Dendritic cell treated with granulocyte-macrophage colony-stimulating factor and Interleukin-4, amounts not matched to agents 40 ng/mL and 50 ng/mL, for 4 days (primary cell): ENCODE measurements around the gene KREMEN2.

Experiments
- H3K27ac Mint-ChIP-seq: one replicate; pipeline ENCODE4 v1.8.0; 2022; ENCODE audit warnings: mild to moderate bottlenecking, mixed read lengths
- H3K27me3 Mint-ChIP-seq: one replicate; pipeline ENCODE4 v1.8.0; 2022; ENCODE audit warnings: mild to moderate bottlenecking, mixed read lengths
- H3K36me3 Mint-ChIP-seq: one replicate; pipeline ENCODE4 v1.8.0; 2022; ENCODE audit warnings: low read depth, mixed read lengths
- H3K4me1 Mint-ChIP-seq: one replicate; pipeline ENCODE4 v1.8.0; 2022; ENCODE audit warnings: low read depth, mixed read lengths
- H3K4me3 Mint-ChIP-seq: one replicate; pipeline ENCODE4 v1.8.0; 2022; ENCODE audit warnings: mild to moderate bottlenecking, moderate library complexity, mixed read lengths
- H3K9me3 Mint-ChIP-seq: one replicate; pipeline ENCODE4 v1.8.0; 2022; ENCODE audit warnings: mixed read lengths
- intact Hi-C: fragments of 100-400 bp; cut with micrococcal nuclease; formaldehyde crosslinking; loops from one replicate; pipeline ENCODE4 v1.15.0; 2022

Gene KREMEN2

GRCh38 chr16:2985893-2986355 is 21.8 kb downstream of the KREMEN2 start:
- Mint-ChIP-seq H3K36me3 (no peaks in the 10 kb centered on the region), H3K27me3 (peaks cover 45% of the 10 kb centered on the region), H3K4me3 (no peak overlapping the region), H3K9me3 (no peaks in the 10 kb centered on the region), H3K4me1 (peaks cover 13% of the 10 kb centered on the region), H3K27ac (no peak overlapping the region)
- intact Hi-C loops, result no loop called here

GRCh38 chr16:2986623-2987188 is 22.6 kb downstream of the KREMEN2 start:
- Mint-ChIP-seq H3K27ac (no peak overlapping the region), H3K4me1 (peaks cover 11% of the 10 kb centered on the region), H3K36me3 (no peaks in the 10 kb centered on the region), H3K9me3 (no peaks in the 10 kb centered on the region), H3K4me3 (no peak overlapping the region), H3K27me3 (peaks cover 47% of the 10 kb centered on the region)
- intact Hi-C loops, result no loop called here

GRCh38 chr16:2987286-2987685 is 23.2 kb downstream of the KREMEN2 start:
- no peaks in the 10 kb centered on the region for H3K36me3 Mint-ChIP-seq
- intact Hi-C loops, result no loop called here
- H3K9me3 Mint-ChIP-seq, result no peaks in the 10 kb centered on the region
- H3K4me3 Mint-ChIP-seq, result no peak overlapping the region
- peaks cover 44% of the 10 kb centered on the region for H3K27me3 Mint-ChIP-seq
- no peak overlapping the region for H3K27ac Mint-ChIP-seq
- H3K4me1 Mint-ChIP-seq, result peaks cover 8% of the 10 kb centered on the region

GRCh38 chr16:2987833-2988232 is 23.8 kb downstream of the KREMEN2 start:
- Mint-ChIP-seq H3K4me3 (no peak overlapping the region), H3K36me3 (no peaks in the 10 kb centered on the region), H3K27ac (no peak overlapping the region), H3K4me1 (peaks cover 8% of the 10 kb centered on the region), H3K27me3 (peaks cover 43% of the 10 kb centered on the region), H3K9me3 (no peaks in the 10 kb centered on the region)
- intact Hi-C loops, result no loop called here

GRCh38 chr16:2988590-2989099 is 24.6 kb downstream of the KREMEN2 start:
- intact Hi-C loops, result no loop called here
- peaks cover 6% of the 10 kb centered on the region for H3K4me1 Mint-ChIP-seq
- peaks cover 44% of the 10 kb centered on the region for H3K27me3 Mint-ChIP-seq
- H3K36me3 Mint-ChIP-seq, result no peaks in the 10 kb centered on the region
- H3K4me3 Mint-ChIP-seq, result no peak overlapping the region
- no peak overlapping the region for H3K27ac Mint-ChIP-seq
- H3K9me3 Mint-ChIP-seq, result no peaks in the 10 kb centered on the region

GRCh38 chr16:2990891-2991290 is 26.8 kb downstream of the KREMEN2 start:
- Mint-ChIP-seq H3K4me3 (no peak overlapping the region), H3K27me3 (peaks cover 44% of the 10 kb centered on the region), H3K27ac (no peak overlapping the region), H3K9me3 (no peaks in the 10 kb centered on the region), H3K4me1 (no peaks in the 10 kb centered on the region), H3K36me3 (no peaks in the 10 kb centered on the region)
- intact Hi-C loops, result no loop called here

- intact Hi-C loops, result no loop called here
- no peak overlapping the region for H3K27ac Mint-ChIP-seq
- H3K36me3 Mint-ChIP-seq, result no peaks in the 10 kb centered on the region
- H3K9me3 Mint-ChIP-seq, result no peaks in the 10 kb centered on the region
- H3K4me1 Mint-ChIP-seq, result no peaks in the 10 kb centered on the region
- no peak overlapping the region for H3K4me3 Mint-ChIP-seq
- peaks cover 39% of the 10 kb centered on the region for H3K27me3 Mint-ChIP-seq
Measured at GRCh38 chr16:2991566-2992261, 27.6 kb downstream of the KREMEN2 start.

- no peak overlapping the region for H3K4me3 Mint-ChIP-seq
- no peak overlapping the region for H3K27ac Mint-ChIP-seq
- H3K4me1 Mint-ChIP-seq, result no peaks in the 10 kb centered on the region
- peaks cover 34% of the 10 kb centered on the region for H3K27me3 Mint-ChIP-seq
- no peaks in the 10 kb centered on the region for H3K36me3 Mint-ChIP-seq
- intact Hi-C loops, result no loop called here
- H3K9me3 Mint-ChIP-seq, result no peaks in the 10 kb centered on the region
Measured at GRCh38 chr16:2992383-2993081, 28.5 kb downstream of the KREMEN2 start.

- intact Hi-C loops, result no loop called here
- H3K27ac Mint-ChIP-seq, result no peak overlapping the region
- no peaks in the 10 kb centered on the region for H3K9me3 Mint-ChIP-seq
- no peaks in the 10 kb centered on the region for H3K36me3 Mint-ChIP-seq
- no peaks in the 10 kb centered on the region for H3K4me1 Mint-ChIP-seq
- no peak overlapping the region for H3K4me3 Mint-ChIP-seq
- H3K27me3 Mint-ChIP-seq, result peaks cover 27% of the 10 kb centered on the region
Measured at GRCh38 chr16:2996298-2996697, 32.2 kb downstream of the KREMEN2 start.

GRCh38 chr16:2999929-3000328 is 35.9 kb downstream of the KREMEN2 start:
- intact Hi-C loops, result no loop called here
- H3K4me3 Mint-ChIP-seq, result no peak overlapping the region
- H3K4me1 Mint-ChIP-seq, result peaks cover 4% of the 10 kb centered on the region
- peaks cover 5% of the 10 kb centered on the region for H3K36me3 Mint-ChIP-seq
- H3K27ac Mint-ChIP-seq, result no peak overlapping the region
- peaks cover 23% of the 10 kb centered on the region for H3K27me3 Mint-ChIP-seq
- H3K9me3 Mint-ChIP-seq, result no peaks in the 10 kb centered on the region

- peaks cover 6% of the 10 kb centered on the region for H3K36me3 Mint-ChIP-seq
- no peaks in the 10 kb centered on the region for H3K9me3 Mint-ChIP-seq
- peaks cover 24% of the 10 kb centered on the region for H3K27me3 Mint-ChIP-seq
- no peak overlapping the region for H3K27ac Mint-ChIP-seq
- H3K4me3 Mint-ChIP-seq, result no peak overlapping the region
- peaks cover 7% of the 10 kb centered on the region for H3K4me1 Mint-ChIP-seq
- intact Hi-C loops, result no loop called here
Measured at GRCh38 chr16:3000540-3000939, 36.5 kb downstream of the KREMEN2 start.

GRCh38 chr16:3001316-3001715 is 37.2 kb downstream of the KREMEN2 start:
- intact Hi-C loops, result no loop called here
- no peak overlapping the region for H3K27ac Mint-ChIP-seq
- no peaks in the 10 kb centered on the region for H3K9me3 Mint-ChIP-seq
- H3K27me3 Mint-ChIP-seq, result peaks cover 24% of the 10 kb centered on the region
- peaks cover 6% of the 10 kb centered on the region for H3K36me3 Mint-ChIP-seq
- peaks cover 15% of the 10 kb centered on the region for H3K4me1 Mint-ChIP-seq
- H3K4me3 Mint-ChIP-seq, result no peak overlapping the region

GRCh38 chr16:3003582-3004270 is 39.7 kb downstream of the KREMEN2 start:
- H3K27ac Mint-ChIP-seq, result no peak overlapping the region
- intact Hi-C loops, result no loop called here
- H3K4me3 Mint-ChIP-seq, result peak overlapping the region; percentile 59
- peaks cover 6% of the 10 kb centered on the region for H3K36me3 Mint-ChIP-seq
- H3K9me3 Mint-ChIP-seq, result no peaks in the 10 kb centered on the region
- H3K4me1 Mint-ChIP-seq, result peaks cover 39% of the 10 kb centered on the region
- H3K27me3 Mint-ChIP-seq, result peaks cover 20% of the 10 kb centered on the region

- peaks cover 6% of the 10 kb centered on the region for H3K36me3 Mint-ChIP-seq
- intact Hi-C loops, result no loop called here
- H3K9me3 Mint-ChIP-seq, result no peaks in the 10 kb centered on the region
- H3K4me3 Mint-ChIP-seq, result peak overlapping the region; percentile 87
- H3K27ac Mint-ChIP-seq, result peak overlapping the region; percentile 76
- peaks cover 16% of the 10 kb centered on the region for H3K27me3 Mint-ChIP-seq
- H3K4me1 Mint-ChIP-seq, result peaks cover 43% of the 10 kb centered on the region
Measured at GRCh38 chr16:3004319-3004718, 40.2 kb downstream of the KREMEN2 start.
